HepG2 (cell line): Measurements from ENCODE around the gene ITPR1. TPM values are rescaled to one million over a fixed set of nuclear protein-coding genes. Genes with fewer than 3 reads are reported as not detected.

Experiments used
- ATAC-seq: fragments of 200-7000 bp; cut with Tn5 transposase; 3 replicates; pipeline ENCODE4 v1.9.1; 2020; ENCODE audit warnings: mild to moderate bottlenecking, moderate library complexity
- BruUV-seq: library from RNA; stranded (reverse); fragments of 400-500 nt; replicated peaks from 2 replicates; lab custom pipeline; 2021; lab: Mats Ljungman, UMichigan
- CTCF ChIA-PET: fragments of 300-600 bp; formaldehyde crosslinking; extraction: SDS; loops from one replicate; lab custom pipeline; 2021; ENCODE audit warnings: low total read pairs, inconsistent platforms, low intra/inter-chr PET ratio; lab: Yijun Ruan, JAX
- POLR2A ChIA-PET: fragments of 350-600 bp; sonication (Branson Sonifier 250); formaldehyde crosslinking; loops from one replicate; lab custom pipeline; 2020; ENCODE audit warnings: antibody characterized with exemption, inconsistent platforms; lab: Yijun Ruan, JAX
- DNase-seq: peaks from one replicate; pipeline ENCODE4 v3.0.0-alpha.2; 2015; ENCODE audit warnings: low spot score
- FAIRE-seq: peaks from 3 replicates; lab custom pipeline; 2011; peaks lifted over from hg19 to GRCh38; lab: Jason Lieb, UNC
- H2AFZ ChIP-seq: one replicate; pipeline ENCODE4 v1.6.1; 2011; ENCODE audit warnings: low read length, inconsistent platforms
- H3K27ac ChIP-seq: fragments of 300-600 bp; 3 replicates; pipeline ENCODE4 v1.8.0; 2011; ENCODE audit warnings: mixed run types, mild to moderate bottlenecking, mixed read lengths, low read length, inconsistent platforms; ENCODE audit not compliant: insufficient read depth; ENCODE audit errors: extremely low read length
- H3K27me3 ChIP-seq, 2 experiments: fragments of 200-600 bp in 1 of 2; 2 replicates in 1 of 2; 3 replicates in 1 of 2; pipeline versions ENCODE4 v1.6.0 to v1.8.0; 2011; ENCODE audit warnings: low read length in 2 of 2, mild to moderate bottlenecking in 2 of 2, moderate library complexity in 2 of 2, inconsistent platforms in 1 of 2; ENCODE audit not compliant: insufficient read depth in 2 of 2, control insufficient read depth in 1 of 2
- H3K36me3 ChIP-seq, 2 experiments: fragments of 200-600 bp in 1 of 2; replicated peaks in 1 of 2; 2 replicates in 1 of 2; 3 replicates in 1 of 2; pipeline versions ENCODE4 v1.5.1 to v1.8.0; 2011; ENCODE audit warnings: low read length in 2 of 2, inconsistent platforms in 1 of 2; ENCODE audit not compliant: insufficient read depth in 2 of 2, control insufficient read depth in 1 of 2
- H3K4me1 ChIP-seq: 2 replicates; pipeline ENCODE4 v1.5.1; 2012; ENCODE audit warnings: low read length, inconsistent platforms; ENCODE audit not compliant: insufficient read depth
- H3K4me2 ChIP-seq: 2 replicates; pipeline ENCODE4 v1.6.0; 2011; ENCODE audit warnings: low read depth, low read length, inconsistent platforms
- H3K4me3 ChIP-seq, 3 experiments: fragments of 200-600 bp in 1 of 3; sonication (generic), shearing (Covaris generic) in 1 of 3; replicated peaks in 1 of 3; 2 replicates each; pipeline ENCODE4 v1.5.1; 2011 to 2016; ENCODE audit warnings: low read length in 3 of 3, inconsistent platforms in 2 of 3, low read depth in 2 of 3, mild to moderate bottlenecking in 2 of 3, control low read depth in 1 of 3, mixed read lengths in 1 of 3; ENCODE audit not compliant: insufficient read depth in 1 of 3
- H3K79me2 ChIP-seq: one replicate; pipeline ENCODE4 v1.6.1; 2011; ENCODE audit warnings: low read length, inconsistent platforms; ENCODE audit not compliant: insufficient read depth
- H3K9ac ChIP-seq: 2 replicates; pipeline ENCODE4 v1.6.0; 2011; ENCODE audit warnings: mild to moderate bottlenecking, low read depth, low read length, inconsistent platforms; ENCODE audit not compliant: insufficient read depth
- H3K9me3 ChIP-seq: 2 replicates; pipeline ENCODE4 v1.5.1; 2012; ENCODE audit warnings: mild to moderate bottlenecking, low read length
- H4K20me1 ChIP-seq: 2 replicates; pipeline ENCODE4 v1.6.0; 2011; ENCODE audit warnings: inconsistent platforms, mild to moderate bottlenecking, low read length, moderate library complexity; ENCODE audit not compliant: insufficient read depth
- SMAD3 ChIP-seq: sonication (generic); formaldehyde crosslinking; IDR thresholded peaks from 2 replicates; pipeline ENCODE4 v1.4.0; 2020; ENCODE audit warnings: missing genetic modification reagents
- ZNF33B ChIP-seq: sonication (generic); formaldehyde crosslinking; IDR thresholded peaks from 2 replicates; pipeline ENCODE4 v1.5.1; 2020; ENCODE audit warnings: mild to moderate bottlenecking, missing genetic modification reagents
- ZNF451 ChIP-seq: sonication (generic); formaldehyde crosslinking; IDR thresholded peaks from 2 replicates; pipeline ENCODE4 v1.5.0; 2020; ENCODE audit warnings: mild to moderate bottlenecking, missing genetic modification reagents
- ZNF496 ChIP-seq: sonication (generic); formaldehyde crosslinking; IDR thresholded peaks from 2 replicates; pipeline ENCODE4 v1.8.1; 2023; ENCODE audit warnings: mild to moderate bottlenecking, moderate library complexity, missing genetic modification reagents; ENCODE audit not compliant: insufficient replicate concordance
- ZNF629 ChIP-seq: sonication (generic); formaldehyde crosslinking; conservative IDR thresholded peaks from 2 replicates; pipeline ENCODE4 v1.5.0; 2020; ENCODE audit warnings: missing genetic modification reagents
- ZNF83 ChIP-seq: sonication (generic); formaldehyde crosslinking; IDR thresholded peaks from 2 replicates; pipeline ENCODE4 v1.4.0; 2020; ENCODE audit warnings: missing genetic modification reagents, mild to moderate bottlenecking, borderline replicate concordance
- WGBS: methylation state at CpG from one replicate; pipeline ENCODE4 v1.1.6; 2017; ENCODE audit warnings: low lambda C conversion rate; 5-methylcytosine and 5-hydroxymethylcytosine counted together
- in situ Hi-C: cut with HindIII; loops from 2 replicates; pipeline ENCODE4 v1.10.0; 2017; ENCODE audit warnings: low pct_unique_long_range_greater_than_20kb; ENCODE audit not compliant: extremely low pct_ligation_motif_present
- intact Hi-C: fragments of 100-400 bp; cut with micrococcal nuclease; formaldehyde crosslinking; loops from one replicate; pipeline ENCODE4 v1.10.0; 2022; ENCODE audit not compliant: unreplicated experiment
- polyA plus RNA-seq, 8 experiments: library from polyadenylated mRNA; depleted of rRNA in 3 of 8; stranded (reverse) in 7 of 8; unstranded in 1 of 8; fragments of >200 nt; fragmentation: Illumina TruSeq in 4 of 8; extraction: Trizol in 4 of 8; gene quantifications; 2 replicates each; pipeline versions ENCODE4 v1.2.1 to v1.2.3, GENCODE V29; 2011 to 2016; ENCODE audit warnings: low read depth in 4 of 8, missing spikeins in 1 of 8, mixed read lengths in 1 of 8; ENCODE audit not compliant: insufficient read depth in 1 of 8
- total RNA-seq, 5 experiments: library from RNA; depleted of rRNA; stranded (reverse); fragments of >200 nt; fragmentation: Illumina TruSeq; extraction: Trizol; gene quantifications; 2 replicates each; pipeline ENCODE4 v1.2.3, GENCODE V29; 2016; ENCODE audit warnings: low read depth in 1 of 5
- TF ChIP-seq, protein P1 (sequence below): sonication (generic); formaldehyde crosslinking; IDR thresholded peaks from 2 replicates; pipeline ENCODE4 v1.4.0; 2020; ENCODE audit warnings: low read depth, missing genetic modification reagents
- TF ChIP-seq, protein P2 (sequence below): sonication (generic); formaldehyde crosslinking; IDR thresholded peaks from 2 replicates; pipeline ENCODE4 v1.4.0; 2020; ENCODE audit warnings: missing genetic modification reagents, borderline replicate concordance
- TF ChIP-seq, protein P3 (sequence below): sonication (generic); formaldehyde crosslinking; IDR thresholded peaks from 2 replicates; pipeline ENCODE4 v1.5.1; 2020; ENCODE audit warnings: missing genetic modification reagents, mild to moderate bottlenecking, borderline replicate concordance
- TF ChIP-seq, protein P4 (sequence below): IDR thresholded peaks from 2 replicates; pipeline ENCODE4 v1.6.1; 2012; ENCODE audit warnings: low read depth, low read length, improper control_type of control experiment
- TF ChIP-seq, protein P5 (sequence below): fragments of 450-650 bp; IDR thresholded peaks from 2 replicates; pipeline ENCODE4 v1.6.1; 2016

The ITPR1 gene
- total and polyA plus RNA-seq, 2 of the 13 experiments (the other 11 are each of a cell fraction or from before 2014, with no cell fraction given): 10.0 to 11.4 TPM

DNA sequence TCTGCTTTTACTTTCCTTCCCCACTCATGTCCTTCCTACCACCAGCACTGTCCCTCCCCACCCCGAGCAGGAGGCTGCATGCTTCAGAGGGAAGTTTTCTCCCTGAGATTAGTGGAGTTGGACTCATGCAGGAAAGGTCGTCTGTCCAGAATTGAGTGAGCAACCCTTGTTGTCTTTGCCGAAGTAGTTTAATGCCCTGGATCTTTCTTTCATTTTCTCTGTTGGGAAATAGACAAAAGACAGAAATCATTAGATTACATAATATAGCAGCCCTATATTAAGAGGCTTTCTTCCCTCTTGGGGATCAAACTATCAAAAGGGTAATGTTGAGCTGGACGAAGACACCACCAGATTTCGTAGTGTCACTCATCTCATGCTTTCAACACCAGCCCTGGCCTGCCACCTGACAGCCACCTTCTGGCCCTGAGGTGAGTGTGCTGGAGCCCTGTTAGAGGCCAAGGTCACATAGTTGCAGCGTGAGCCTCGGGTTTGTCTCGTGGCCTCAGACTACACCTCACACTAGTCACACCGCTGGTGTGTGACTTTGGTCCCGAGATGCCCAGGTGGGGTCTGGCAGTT is 231.0 kb downstream of the ITPR1 start:
- FAIRE-seq: no peak
- H4K20me1 ChIP-seq: no peaks in the 10 kb centered on the region
- H3K4me3 ChIP-seq: no peak overlapping the region
- BruUV-seq: no TSS peak
- no peaks in the 10 kb centered on the region for H3K79me2 ChIP-seq
- peak; percentile 87 for ATAC-seq
- ChIA-PET POLR2A (no interaction called here), CTCF (no interaction called here)
- H3K4me2 ChIP-seq: no peak overlapping the region
- no peak overlapping the region for H2AFZ ChIP-seq
- in situ Hi-C loops (loop anchor here (5.0 kb wide), 1 partner anchor 328 kb away; no protein-coding TSS in a partner anchor), intact Hi-C loops (no loop called here)
- H3K27ac ChIP-seq: no peak overlapping the region
- H3K9me3 ChIP-seq: no peaks in the 10 kb centered on the region
- no peak overlapping the region for H3K9ac ChIP-seq
- 41% methylated on average over 10 of the region's 10 CpGs for WGBS
- H3K4me1 ChIP-seq: peaks cover 40% of the 10 kb centered on the region
- H3K36me3 ChIP-seq: peaks cover 0 to 1% of the 10 kb centered on the region in 2 experiments; a peak in 2 of 5 replicates
- DNase-seq: peak; percentile 36
- H3K27me3 ChIP-seq: no peaks in the 10 kb centered on the region
- TF ChIP-seq, protein P1, sequence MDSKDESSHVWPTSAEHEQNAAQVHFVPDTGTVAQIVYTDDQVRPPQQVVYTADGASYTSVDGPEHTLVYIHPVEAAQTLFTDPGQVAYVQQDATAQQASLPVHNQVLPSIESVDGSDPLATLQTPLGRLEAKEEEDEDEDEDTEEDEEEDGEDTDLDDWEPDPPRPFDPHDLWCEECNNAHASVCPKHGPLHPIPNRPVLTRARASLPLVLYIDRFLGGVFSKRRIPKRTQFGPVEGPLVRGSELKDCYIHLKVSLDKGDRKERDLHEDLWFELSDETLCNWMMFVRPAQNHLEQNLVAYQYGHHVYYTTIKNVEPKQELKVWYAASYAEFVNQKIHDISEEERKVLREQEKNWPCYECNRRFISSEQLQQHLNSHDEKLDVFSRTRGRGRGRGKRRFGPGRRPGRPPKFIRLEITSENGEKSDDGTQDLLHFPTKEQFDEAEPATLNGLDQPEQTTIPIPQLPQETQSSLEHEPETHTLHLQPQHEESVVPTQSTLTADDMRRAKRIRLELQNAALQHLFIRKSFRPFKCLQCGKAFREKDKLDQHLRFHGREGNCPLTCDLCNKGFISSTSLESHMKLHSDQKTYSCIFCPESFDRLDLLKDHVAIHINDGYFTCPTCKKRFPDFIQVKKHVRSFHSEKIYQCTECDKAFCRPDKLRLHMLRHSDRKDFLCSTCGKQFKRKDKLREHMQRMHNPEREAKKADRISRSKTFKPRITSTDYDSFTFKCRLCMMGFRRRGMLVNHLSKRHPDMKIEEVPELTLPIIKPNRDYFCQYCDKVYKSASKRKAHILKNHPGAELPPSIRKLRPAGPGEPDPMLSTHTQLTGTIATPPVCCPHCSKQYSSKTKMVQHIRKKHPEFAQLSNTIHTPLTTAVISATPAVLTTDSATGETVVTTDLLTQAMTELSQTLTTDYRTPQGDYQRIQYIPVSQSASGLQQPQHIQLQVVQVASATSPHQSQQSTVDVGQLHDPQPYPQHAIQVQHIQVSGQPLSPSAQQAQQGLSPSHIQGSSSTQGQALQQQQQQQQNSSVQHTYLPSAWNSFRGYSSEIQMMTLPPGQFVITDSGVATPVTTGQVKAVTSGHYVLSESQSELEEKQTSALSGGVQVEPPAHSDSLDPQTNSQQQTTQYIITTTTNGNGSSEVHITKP (CRISPR knock-in tag): no peak
- TF ChIP-seq, protein P2, sequence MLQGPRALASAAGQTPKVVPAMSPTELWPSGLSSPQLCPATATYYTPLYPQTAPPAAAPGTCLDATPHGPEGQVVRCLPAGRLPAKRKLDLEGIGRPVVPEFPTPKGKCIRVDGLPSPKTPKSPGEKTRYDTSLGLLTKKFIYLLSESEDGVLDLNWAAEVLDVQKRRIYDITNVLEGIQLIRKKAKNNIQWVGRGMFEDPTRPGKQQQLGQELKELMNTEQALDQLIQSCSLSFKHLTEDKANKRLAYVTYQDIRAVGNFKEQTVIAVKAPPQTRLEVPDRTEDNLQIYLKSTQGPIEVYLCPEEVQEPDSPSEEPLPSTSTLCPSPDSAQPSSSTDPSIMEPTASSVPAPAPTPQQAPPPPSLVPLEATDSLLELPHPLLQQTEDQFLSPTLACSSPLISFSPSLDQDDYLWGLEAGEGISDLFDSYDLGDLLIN: no peak
- TF ChIP-seq, protein P3, sequence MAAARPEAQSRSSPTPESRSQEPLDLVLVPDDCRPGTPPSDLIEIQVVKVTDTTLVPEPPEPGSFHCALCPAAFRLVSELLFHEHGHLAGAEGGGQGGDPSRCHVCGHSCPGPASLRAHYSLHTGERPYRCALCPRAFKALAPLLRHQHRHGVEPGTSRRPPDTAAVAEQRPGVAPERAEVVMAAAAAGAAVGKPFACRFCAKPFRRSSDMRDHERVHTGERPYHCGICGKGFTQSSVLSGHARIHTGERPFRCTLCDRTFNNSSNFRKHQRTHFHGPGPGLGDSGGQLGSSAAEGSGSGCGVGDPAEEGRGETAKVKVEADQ (CRISPR knock-in tag): no peak
- TF ChIP-seq, protein P4, sequence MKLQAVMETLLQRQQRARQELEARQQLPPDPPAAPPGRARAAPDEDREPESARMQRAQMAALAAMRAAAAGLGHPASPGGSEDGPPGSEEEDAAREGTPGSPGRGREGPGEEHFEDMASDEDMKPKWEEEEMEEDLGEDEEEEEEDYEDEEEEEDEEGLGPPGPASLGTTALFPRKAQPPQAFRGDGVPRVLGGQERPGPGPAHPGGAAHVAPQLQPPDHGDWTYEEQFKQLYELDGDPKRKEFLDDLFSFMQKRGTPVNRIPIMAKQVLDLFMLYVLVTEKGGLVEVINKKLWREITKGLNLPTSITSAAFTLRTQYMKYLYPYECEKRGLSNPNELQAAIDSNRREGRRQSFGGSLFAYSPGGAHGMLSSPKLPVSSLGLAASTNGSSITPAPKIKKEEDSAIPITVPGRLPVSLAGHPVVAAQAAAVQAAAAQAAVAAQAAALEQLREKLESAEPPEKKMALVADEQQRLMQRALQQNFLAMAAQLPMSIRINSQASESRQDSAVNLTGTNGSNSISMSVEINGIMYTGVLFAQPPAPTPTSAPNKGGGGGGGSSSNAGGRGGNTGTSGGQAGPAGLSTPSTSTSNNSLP: no peak
- TF ChIP-seq ZNF496 (CRISPR knock-in tag): no peak
- no peak for TF ChIP-seq ZNF451
- TF ChIP-seq SMAD3 (CRISPR knock-in tag): no peak
- TF ChIP-seq, protein P5, sequence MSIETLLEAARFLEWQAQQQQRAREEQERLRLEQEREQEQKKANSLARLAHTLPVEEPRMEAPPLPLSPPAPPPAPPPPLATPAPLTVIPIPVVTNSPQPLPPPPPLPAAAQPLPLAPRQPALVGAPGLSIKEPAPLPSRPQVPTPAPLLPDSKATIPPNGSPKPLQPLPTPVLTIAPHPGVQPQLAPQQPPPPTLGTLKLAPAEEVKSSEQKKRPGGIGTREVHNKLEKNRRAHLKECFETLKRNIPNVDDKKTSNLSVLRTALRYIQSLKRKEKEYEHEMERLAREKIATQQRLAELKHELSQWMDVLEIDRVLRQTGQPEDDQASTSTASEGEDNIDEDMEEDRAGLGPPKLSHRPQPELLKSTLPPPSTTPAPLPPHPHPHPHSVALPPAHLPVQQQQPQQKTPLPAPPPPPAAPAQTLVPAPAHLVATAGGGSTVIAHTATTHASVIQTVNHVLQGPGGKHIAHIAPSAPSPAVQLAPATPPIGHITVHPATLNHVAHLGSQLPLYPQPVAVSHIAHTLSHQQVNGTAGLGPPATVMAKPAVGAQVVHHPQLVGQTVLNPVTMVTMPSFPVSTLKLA: 0 out of 2 replicates have a peak, but pooled peaks have one; percentile 13
- TF ChIP-seq ZNF83 (CRISPR knock-in tag): no peak
- no peak for TF ChIP-seq ZNF33B (CRISPR knock-in tag)
- no peak for TF ChIP-seq ZNF629 (CRISPR knock-in tag)
